IMR-90 (cell line): ENCODE results near the gene OCLN. TPM values are rescaled to one million over a fixed set of nuclear protein-coding genes. Genes with fewer than 3 reads are reported as not detected.

Experiments used
- ATAC-seq: fragments of 200-7000 bp; cut with Tn5 transposase; 2 replicates; pipeline ENCODE4 v1.9.1; 2020; ENCODE audit warnings: low read depth, mild to moderate bottlenecking, moderate library complexity
- BruUV-seq: library from RNA; stranded (reverse); fragments of 400-500 nt; replicated peaks from 2 replicates; lab custom pipeline; 2021; lab: Mats Ljungman, UMichigan
- CTCF ChIA-PET: fragments of 300-600 bp; formaldehyde crosslinking; extraction: SDS; loops from one replicate; lab custom pipeline; 2021; ENCODE audit warnings: antibody characterized with exemption; lab: Yijun Ruan, JAX
- POLR2A ChIA-PET: fragments of 300-600 bp; sonication (Branson Sonifier 250); formaldehyde crosslinking; loops from one replicate; lab custom pipeline; 2022; ENCODE audit warnings: antibody characterized with exemption; ENCODE audit not compliant: unreplicated experiment; lab: Charles Lee
- DNase-seq: peaks from one replicate; pipeline ENCODE4 v3.0.0; 2013
- H2AFZ ChIP-seq: replicated peaks from 2 replicates; pipeline ENCODE3; 2013; ENCODE audit warnings: low read length, mild to moderate bottlenecking; ENCODE audit not compliant: poor library complexity
- H2AK5ac ChIP-seq: 2 replicates; pipeline ENCODE4 v1.6.1; 2013; ENCODE audit warnings: low read depth, low read length, inconsistent platforms
- H2AK9ac ChIP-seq: replicated peaks from 2 replicates; pipeline ENCODE3; 2013; ENCODE audit warnings: mild to moderate bottlenecking, low read depth, low read length, moderate library complexity; ENCODE audit not compliant: poor library complexity
- H2BK120ac ChIP-seq: 2 replicates; pipeline ENCODE4 v1.6.1; 2013; ENCODE audit warnings: low read depth, low read length, inconsistent platforms
- H2BK15ac ChIP-seq: 3 replicates; pipeline ENCODE4 v1.6.1; 2013; ENCODE audit warnings: low read depth, low read length, inconsistent platforms
- H2BK20ac ChIP-seq: 2 replicates; pipeline ENCODE4 v1.6.1; 2013; ENCODE audit warnings: low read depth, mild to moderate bottlenecking, inconsistent platforms, low read length, moderate library complexity
- H2BK5ac ChIP-seq: 2 replicates; pipeline ENCODE4 v1.6.1; 2013; ENCODE audit warnings: mild to moderate bottlenecking, low read depth, low read length, inconsistent platforms; ENCODE audit not compliant: poor library complexity, severe bottlenecking
- H3K14ac ChIP-seq: replicated peaks from 2 replicates; pipeline ENCODE4 v1.6.1; 2013; ENCODE audit warnings: low read depth, low read length, inconsistent platforms
- H3K18ac ChIP-seq: 2 replicates; pipeline ENCODE4 v1.6.1; 2013; ENCODE audit warnings: low read depth, low read length, control low read depth
- H3K23ac ChIP-seq: 2 replicates; pipeline ENCODE4 v1.6.1; 2013; ENCODE audit warnings: low read depth, low read length, inconsistent platforms
- H3K27ac ChIP-seq: 2 replicates; pipeline ENCODE4 v1.5.1; 2013; ENCODE audit warnings: mild to moderate bottlenecking, control low read depth, low read length; ENCODE audit not compliant: insufficient read depth
- H3K27me3 ChIP-seq: 2 replicates; pipeline ENCODE4 v1.6.1; 2013; ENCODE audit warnings: low read length; ENCODE audit not compliant: control insufficient read depth, insufficient read depth
- H3K36me3 ChIP-seq: 2 replicates; pipeline ENCODE4 v1.6.1; 2013; ENCODE audit warnings: low read length, mixed read lengths; ENCODE audit not compliant: control insufficient read depth, insufficient read depth
- H3K4ac ChIP-seq: 2 replicates; pipeline ENCODE4 v1.6.1; 2013; ENCODE audit warnings: low read depth, low read length, inconsistent platforms
- H3K4me1 ChIP-seq: 2 replicates; pipeline ENCODE4 v1.6.1; 2013; ENCODE audit warnings: low read length, mixed read lengths; ENCODE audit not compliant: control insufficient read depth, insufficient read depth
- H3K4me2 ChIP-seq: 2 replicates; pipeline ENCODE4 v1.6.1; 2013; ENCODE audit warnings: low read depth, mild to moderate bottlenecking, control low read depth, low read length, moderate library complexity
- H3K4me3 ChIP-seq: 2 replicates; pipeline ENCODE4 v1.5.1; 2013; ENCODE audit warnings: low read depth, mild to moderate bottlenecking, control low read depth, low read length, moderate library complexity; ENCODE audit not compliant: insufficient read depth
- H3K56ac ChIP-seq: 2 replicates; pipeline ENCODE4 v1.6.1; 2013; ENCODE audit warnings: low read length, inconsistent platforms; ENCODE audit not compliant: insufficient read depth; ENCODE audit errors: extremely low read depth
- H3K79me1 ChIP-seq, 2 experiments: 2 replicates each; pipeline ENCODE4 v1.6.1; 2013; ENCODE audit warnings: low read length in 2 of 2, inconsistent platforms in 1 of 2, low read depth in 1 of 2
- H3K9ac ChIP-seq: 2 replicates; pipeline ENCODE4 v1.6.1; 2013; ENCODE audit warnings: low read depth, low read length, control low read depth
- H3K9me1 ChIP-seq: 2 replicates; pipeline ENCODE4 v1.6.1; 2013; ENCODE audit warnings: low read length, inconsistent platforms; ENCODE audit not compliant: insufficient read depth
- H3K9me3 ChIP-seq: 2 replicates; pipeline ENCODE4 v1.6.1; 2013; ENCODE audit warnings: low read length; ENCODE audit not compliant: control insufficient read depth, insufficient read depth
- H4K20me1 ChIP-seq: 2 replicates; pipeline ENCODE4 v1.6.1; 2013; ENCODE audit warnings: low read length, inconsistent platforms; ENCODE audit not compliant: insufficient read depth
- H4K5ac ChIP-seq: 2 replicates; pipeline ENCODE4 v1.6.1; 2013; ENCODE audit warnings: mild to moderate bottlenecking, low read depth, low read length, control low read depth
- H4K8ac ChIP-seq, 2 experiments: 2 replicates each; pipeline ENCODE4 v1.6.1; 2013; ENCODE audit warnings: low read depth in 2 of 2, low read length in 2 of 2, control low read depth in 1 of 2, inconsistent platforms in 1 of 2
- H4K91ac ChIP-seq: 2 replicates; pipeline ENCODE4 v1.6.1; 2013; ENCODE audit warnings: low read depth, low read length, inconsistent platforms; ENCODE audit not compliant: insufficient read depth
- CEBPB ChIP-seq: IDR thresholded peaks from 2 replicates; pipeline ENCODE4 v1.6.1; 2012; ENCODE audit warnings: low read depth, low read length, improper control_type of control experiment
- MAFK ChIP-seq: IDR thresholded peaks from 2 replicates; pipeline ENCODE4 v1.6.1; 2012; ENCODE audit warnings: low read depth, low read length, improper control_type of control experiment
- MXI1 ChIP-seq: IDR thresholded peaks from 2 replicates; pipeline ENCODE4 v1.6.1; 2012; ENCODE audit warnings: low read depth, mild to moderate bottlenecking, low read length, moderate library complexity, borderline replicate concordance
- POLR2A ChIP-seq: IDR thresholded peaks from 2 replicates; pipeline ENCODE4 v1.6.1; 2012; ENCODE audit warnings: mild to moderate bottlenecking, low read depth, low read length
- RAD21 ChIP-seq: IDR thresholded peaks from 2 replicates; pipeline ENCODE4 v1.6.1; 2012; ENCODE audit warnings: low read length, improper control_type of control experiment
- RCOR1 ChIP-seq: IDR thresholded peaks from 2 replicates; pipeline ENCODE4 v1.6.1; 2012; ENCODE audit warnings: mild to moderate bottlenecking, low read length, improper control_type of control experiment; ENCODE audit not compliant: insufficient replicate concordance
- SMC3 ChIP-seq: fragments of 150-350 bp; IDR thresholded peaks from 2 replicates; pipeline ENCODE4 v1.6.1; 2016; ENCODE audit warnings: low read depth, mild to moderate bottlenecking, antibody characterized with exemption, low read length, moderate library complexity
- WGBS, 2 experiments: methylation state at CpG; one replicate each; pipeline versions ENCODE4 v1.1.5 to v1.1.7; 2013; ENCODE audit warnings: missing lambda C conversion rate in 2 of 2; ENCODE audit not compliant: insufficient read length in 1 of 2; ENCODE audit errors: extremely low coverage in 2 of 2; 5-methylcytosine and 5-hydroxymethylcytosine counted together
- dilution Hi-C: fragments of 300-500 bp; cut with HindIII; formaldehyde crosslinking; loops from one replicate; pipeline ENCODE4 v1.14.3; 2018; ENCODE audit warnings: low sequenced_read_pairs; ENCODE audit not compliant: unreplicated experiment
- in situ Hi-C: fragments of 300-500 bp; cut with MboI; formaldehyde crosslinking; loops from 3 replicates; pipeline ENCODE4 v1.14.3; 2019; ENCODE audit warnings: low sequenced_read_pairs, inconsistent platforms, mixed read lengths
- intact Hi-C: fragments of 100-400 bp; cut with micrococcal nuclease; formaldehyde crosslinking; loops from 2 replicates; pipeline ENCODE4 v1.10.0; 2022
- polyA plus RNA-seq, 3 experiments: library from polyadenylated mRNA; depleted of rRNA; stranded (reverse); fragments of >200 nt; gene quantifications; 2 replicates each; pipeline ENCODE4 v1.2.3, GENCODE V29; 2012; ENCODE audit warnings: low replicate concordance in 1 of 3
- total RNA-seq: library from RNA; depleted of rRNA; stranded (reverse); fragments of >200 nt; gene quantifications from 2 replicates; pipeline ENCODE4 v1.2.3, GENCODE V29; 2012
- TF ChIP-seq, protein P1 (sequence below): conservative IDR thresholded peaks from 2 replicates; pipeline ENCODE4 v1.5.1; 2012; ENCODE audit warnings: mild to moderate bottlenecking, low read depth, low read length, improper control_type of control experiment

The OCLN gene
- total and polyA plus RNA-seq, 2 of the 4 experiments (the other 2 are of a cell fraction): 0.72 to 0.99 TPM

DNA sequence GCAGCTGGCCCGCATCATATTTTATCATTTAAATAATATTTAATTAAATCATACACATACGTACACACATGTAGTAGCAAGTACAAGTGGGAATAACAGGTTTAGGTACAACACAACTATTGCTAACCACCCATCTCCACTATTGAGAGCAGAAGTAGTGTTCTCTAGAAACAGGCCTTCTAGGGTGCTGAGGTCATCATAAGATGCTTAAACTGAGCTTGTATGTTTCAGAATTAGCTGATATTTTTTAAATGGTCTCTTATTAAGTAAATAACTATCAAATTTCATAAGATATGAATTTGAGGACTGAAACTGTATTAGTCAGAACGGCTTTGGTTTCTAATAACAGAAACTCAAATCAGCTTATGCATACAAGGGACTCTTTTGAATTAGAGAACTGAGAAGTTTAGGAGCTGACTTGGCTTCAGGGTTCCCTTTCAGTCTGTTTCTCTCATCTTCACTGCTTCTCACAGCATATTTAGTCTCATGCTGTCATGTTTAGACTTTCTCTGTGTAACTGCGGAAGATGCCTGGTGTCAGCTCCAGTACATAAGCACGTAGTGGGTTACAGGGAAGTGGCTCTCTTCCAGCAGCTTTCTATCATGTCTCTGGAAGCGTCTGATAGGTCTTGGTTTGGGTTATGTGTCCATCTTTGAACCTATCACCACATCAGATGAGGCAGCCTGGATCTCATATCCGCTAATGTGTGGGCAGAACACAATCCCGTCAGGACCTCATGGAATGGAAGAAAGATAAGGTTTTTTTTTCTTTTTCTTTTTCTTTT, 25.0 kb upstream of the OCLN start (continued):
- no peak for TF ChIP-seq POLR2A

DNA sequence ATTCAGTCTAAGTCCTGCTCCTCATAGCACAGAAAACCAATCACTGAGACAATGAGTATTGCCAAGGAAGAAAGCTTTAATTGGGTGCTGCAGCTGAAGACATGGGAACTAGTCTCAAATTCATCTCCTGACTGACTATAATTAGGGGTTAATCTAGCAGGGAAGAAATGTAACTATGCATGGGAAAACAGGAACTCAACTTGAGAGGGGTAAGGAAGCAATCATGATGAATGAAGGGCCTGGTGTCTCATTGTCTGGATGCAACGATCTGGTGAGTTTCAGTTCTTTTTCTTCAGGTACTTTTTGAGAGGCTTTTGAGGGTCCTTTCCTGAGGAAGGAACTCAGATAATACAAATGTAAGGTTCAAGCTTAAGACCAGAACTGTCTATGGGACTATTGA, 24.0 kb upstream of the OCLN start:
- DNase-seq: no peak
- H3K9me1 ChIP-seq: no peaks in the 10 kb centered on the region
- H2AFZ ChIP-seq: no peak overlapping the region
- no peaks in the 10 kb centered on the region for H3K4me1 ChIP-seq
- CTCF ChIA-PET: interaction anchor here (1.9 kb wide), 1 partner anchor 9 kb away, joined by 6 read pairs; no protein-coding TSS in a partner anchor
- ATAC-seq: no peak
- no peak overlapping the region for H3K18ac ChIP-seq
- H2BK120ac ChIP-seq: no peak overlapping the region
- H3K79me1 ChIP-seq: no peaks in the 10 kb centered on the region
- BruUV-seq: no TSS peak
- no peak overlapping the region for H4K8ac ChIP-seq
- intact Hi-C loops (no loop called here), dilution Hi-C loops (no loop called here), in situ Hi-C loops (no loop called here)
- TF ChIP-seq RAD21: no peak
- TF ChIP-seq MAFK: no peak
- no peak for TF ChIP-seq SMC3
- no peak for TF ChIP-seq CEBPB
- TF ChIP-seq MXI1: no peak
- TF ChIP-seq RCOR1: no peak
- TF ChIP-seq, protein P1, sequence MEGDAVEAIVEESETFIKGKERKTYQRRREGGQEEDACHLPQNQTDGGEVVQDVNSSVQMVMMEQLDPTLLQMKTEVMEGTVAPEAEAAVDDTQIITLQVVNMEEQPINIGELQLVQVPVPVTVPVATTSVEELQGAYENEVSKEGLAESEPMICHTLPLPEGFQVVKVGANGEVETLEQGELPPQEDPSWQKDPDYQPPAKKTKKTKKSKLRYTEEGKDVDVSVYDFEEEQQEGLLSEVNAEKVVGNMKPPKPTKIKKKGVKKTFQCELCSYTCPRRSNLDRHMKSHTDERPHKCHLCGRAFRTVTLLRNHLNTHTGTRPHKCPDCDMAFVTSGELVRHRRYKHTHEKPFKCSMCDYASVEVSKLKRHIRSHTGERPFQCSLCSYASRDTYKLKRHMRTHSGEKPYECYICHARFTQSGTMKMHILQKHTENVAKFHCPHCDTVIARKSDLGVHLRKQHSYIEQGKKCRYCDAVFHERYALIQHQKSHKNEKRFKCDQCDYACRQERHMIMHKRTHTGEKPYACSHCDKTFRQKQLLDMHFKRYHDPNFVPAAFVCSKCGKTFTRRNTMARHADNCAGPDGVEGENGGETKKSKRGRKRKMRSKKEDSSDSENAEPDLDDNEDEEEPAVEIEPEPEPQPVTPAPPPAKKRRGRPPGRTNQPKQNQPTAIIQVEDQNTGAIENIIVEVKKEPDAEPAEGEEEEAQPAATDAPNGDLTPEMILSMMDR: no peak
- POLR2A ChIA-PET: no interaction called here
- no peak overlapping the region for H2BK15ac ChIP-seq
- H3K56ac ChIP-seq: no peak overlapping the region
- H3K9me3 ChIP-seq: no peaks in the 10 kb centered on the region
- no peak overlapping the region for H3K4me2 ChIP-seq
- no peak overlapping the region for H3K4me3 ChIP-seq
- no peak overlapping the region for H3K9ac ChIP-seq
- no peak overlapping the region for H3K23ac ChIP-seq
- no peak overlapping the region for H3K27ac ChIP-seq
- H2AK9ac ChIP-seq: no peak overlapping the region
- H4K5ac ChIP-seq: no peak overlapping the region
- WGBS, 2 experiments: no CpG with 5 or more reads among the region's 1 CpG
- no peaks in the 10 kb centered on the region for H4K20me1 ChIP-seq
- no peak overlapping the region for H3K4ac ChIP-seq
- no peaks in the 10 kb centered on the region for H3K36me3 ChIP-seq
- no peak overlapping the region for H2BK5ac ChIP-seq
- no peak overlapping the region for H3K14ac ChIP-seq
- no peak overlapping the region for H2BK20ac ChIP-seq
- H4K91ac ChIP-seq: no peak overlapping the region
- H2AK5ac ChIP-seq: no peak overlapping the region
- no peaks in the 10 kb centered on the region; the same call in 1 of the 2 replicates for H3K27me3 ChIP-seq
